ENCODE data around the gene ATP11A. TPM values are rescaled to one million over a fixed set of nuclear protein-coding genes. Genes with fewer than 3 reads are reported as not detected.

The ATP11A gene
- total and polyA plus RNA-seq, 10 of the 15 experiments (the other 5 are each of a cell fraction or from before 2014, with no cell fraction given), result 1.4 to 69.6 (median 14.4) TPM

- TF ChIP-seq CREM (IDR thresholded peaks at IDR 0.05; ENCODE audit: low read depth), result peak; percentile 10; the same call in 1 of the 2 replicates
- no peak for TF ChIP-seq POU2F2 (IDR thresholded peaks at IDR 0.05; ENCODE audit: borderline replicate concordance, low read depth, low read length)
- TF ChIP-seq ESRRA (IDR thresholded peaks at IDR 0.05; ENCODE audit: low read length), result no peak
- no peak for TF ChIP-seq PRDM15 (CRISPR knock-in tag; IDR thresholded peaks at IDR 0.05)
- no peak for TF ChIP-seq CREB1 (IDR thresholded peaks at IDR 0.05; ENCODE audit: low read depth)
- no peak for TF ChIP-seq HDAC2 (IDR thresholded peaks at IDR 0.05)
- no peak for TF ChIP-seq SKIL (IDR thresholded peaks at IDR 0.05; ENCODE audit: low read depth, poor library complexity, severe bottlenecking)
- no peak for TF ChIP-seq ATF3 (IDR thresholded peaks at IDR 0.05; ENCODE audit: borderline replicate concordance, extremely low read depth, low read depth, low read length)
- no peak for TF ChIP-seq FOXK2 (IDR thresholded peaks at IDR 0.05)
- TF ChIP-seq NR2C2 (IDR thresholded peaks at IDR 0.05; ENCODE audit: borderline replicate concordance, control insufficient read depth, insufficient read length, low read depth), result no peak
- no peak for TF ChIP-seq ZBTB11 (CRISPR knock-in tag; IDR thresholded peaks at IDR 0.05)
- TF ChIP-seq KDM1A (IDR thresholded peaks at IDR 0.05; ENCODE audit: borderline replicate concordance), result no peak
- TF ChIP-seq BCL3 (IDR thresholded peaks at IDR 0.05; ENCODE audit: borderline replicate concordance, insufficient read depth, low read depth, low read length, poor library complexity, severe bottlenecking), result peak; percentile 16
- TF ChIP-seq RELA (IDR thresholded peaks at IDR 0.05; ENCODE audit: borderline replicate concordance, partially characterized antibody), result peak; percentile 29
- TF ChIP-seq NBN (IDR thresholded peaks at IDR 0.05), result peak; percentile 48; the same call in 1 of the 2 replicates
- no peak for TF ChIP-seq SIN3A (IDR thresholded peaks at IDR 0.05; ENCODE audit: low read depth, low read length)
Observed at GRCh38 chr13:112828082-112828699, 138.4 kb downstream of the ATP11A start (continued).

Measured in GM12878 (cell line).